GM10847 (cell line): Measurements from ENCODE around the gene HAUS5.
A peak's percentile ranks its signal among the peaks of the same experiment; 100 is the strongest.

Experiments
- POLR2A ChIP-seq: IDR thresholded peaks from 2 replicates; pipeline ENCODE4 v1.6.1; 2011; ENCODE audit not compliant: insufficient read length; ENCODE audit errors: extremely low read depth

HAUS5 gene

GRCh38 chr19:35628565-35629331, 16.2 kb downstream of the HAUS5 start, which contains the start of gene RBM42:
Gene RBM42, plus strand, starts transcription at chr19:35629036. Its CDS starts 118 bp downstream, at chr19:35629154.
- TF ChIP-seq POLR2A, result peak; percentile 35

- no peak for TF ChIP-seq POLR2A
Observed at GRCh38 chr19:35629332-35629633, 16.7 kb downstream of the HAUS5 start.

GRCh38 chr19:35633727-35634440, 21.3 kb downstream of the HAUS5 start:
- no peak for TF ChIP-seq POLR2A

- no peak for TF ChIP-seq POLR2A
Observed at GRCh38 chr19:35636651-35637050, 24.1 kb downstream of the HAUS5 start.

GRCh38 chr19:35637165-35637564, 24.6 kb downstream of the HAUS5 start:
- TF ChIP-seq POLR2A, result no peak

GRCh38 chr19:35639321-35639639, 26.7 kb downstream of the HAUS5 start:
- TF ChIP-seq POLR2A, result no peak

GRCh38 chr19:35639863-35640262, 27.3 kb downstream of the HAUS5 start:
- TF ChIP-seq POLR2A, result no peak

GRCh38 chr19:35641515-35642151, 29.1 kb downstream of the HAUS5 start, which contains the start of gene ETV2:
Gene ETV2, plus strand, starts transcription at chr19:35641745. Its CDS starts 716 bp downstream, at chr19:35642461.
- no peak for TF ChIP-seq POLR2A

GRCh38 chr19:35642312-35642711, 29.8 kb downstream of the HAUS5 start:
- no peak for TF ChIP-seq POLR2A

- no peak for TF ChIP-seq POLR2A
Observed at GRCh38 chr19:35642798-35643254, 30.3 kb downstream of the HAUS5 start.

GRCh38 chr19:35643255-35644205, 31.0 kb downstream of the HAUS5 start:
- TF ChIP-seq POLR2A, result peak; percentile 93

GRCh38 chr19:35644206-35644986, 31.9 kb downstream of the HAUS5 start:
- TF ChIP-seq POLR2A, result no peak

- TF ChIP-seq POLR2A, result no peak
Observed at GRCh38 chr19:35644987-35645679, 32.6 kb downstream of the HAUS5 start.

GRCh38 chr19:35645680-35646511, 33.4 kb downstream of the HAUS5 start:
- TF ChIP-seq POLR2A, result no peak
